Epidermal melanocyte (primary cell): ENCODE data around the gene SLC31A1.
"Not testable (repeated sequence)": the region's sequence is repeated elsewhere in the genome, so short reads cannot be mapped to it uniquely, and the experiment has no call there.

Source experiments
- DNase-seq: peaks from one replicate; pipeline ENCODE4 v3.0.0; 2011; ENCODE audit warnings: low spot score; ENCODE audit not compliant: insufficient read length

Gene SLC31A1

DNA sequence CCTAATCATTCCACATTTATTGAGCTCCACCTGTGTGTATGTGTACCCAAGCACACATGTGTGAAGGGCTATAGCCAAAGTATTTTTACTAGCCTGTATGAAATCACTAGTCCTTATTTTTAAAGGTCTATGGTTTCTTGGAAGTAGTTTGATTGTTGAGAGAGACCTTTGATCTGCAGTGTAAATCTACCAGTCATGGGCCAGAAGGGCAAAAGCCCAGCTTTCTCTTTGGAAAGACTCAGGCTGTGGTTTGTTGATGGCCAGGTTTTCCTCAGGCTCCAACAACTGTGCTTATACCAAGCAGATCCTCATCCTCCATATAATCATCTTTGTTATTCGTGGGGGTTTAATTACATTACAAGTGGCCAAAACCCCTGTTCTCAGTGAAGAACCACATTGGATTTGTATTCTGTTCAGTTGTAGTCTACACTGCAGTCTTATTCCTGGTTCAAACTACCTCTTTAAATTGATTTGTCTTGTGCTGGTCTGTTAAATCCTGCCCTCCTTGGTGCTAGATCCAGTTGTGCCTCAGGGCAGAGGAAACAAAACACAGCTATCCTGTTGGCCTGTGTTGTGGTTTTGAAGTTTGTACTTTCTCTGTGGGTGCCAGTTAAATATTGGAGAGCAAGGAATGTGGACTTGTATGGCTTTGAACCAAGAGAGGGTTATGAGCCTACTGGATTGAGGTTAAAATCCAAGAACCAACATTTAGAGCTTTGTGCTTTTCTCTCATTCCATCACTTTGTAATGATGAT, 40.8 kb downstream of the SLC31A1 start:
- no peak for DNase-seq

DNA sequence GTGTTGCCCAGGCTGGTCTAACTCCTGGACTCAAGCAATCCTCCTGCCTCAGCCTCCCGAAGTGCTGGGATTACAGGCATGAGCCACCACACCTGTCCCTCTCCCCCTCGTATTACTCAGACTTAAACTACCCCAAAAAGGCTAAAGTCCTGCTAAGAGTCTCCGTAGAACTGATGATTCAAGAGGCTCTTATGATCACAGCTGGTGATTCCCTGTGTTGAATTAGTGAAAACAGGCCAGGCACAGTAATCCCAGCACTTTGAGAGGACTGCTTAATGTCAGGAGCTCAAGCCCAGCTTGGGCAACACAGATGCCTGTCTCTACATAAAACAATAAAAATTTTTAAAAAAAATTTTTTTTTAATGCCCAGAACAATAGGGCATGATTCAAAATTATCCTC, 44.8 kb downstream of the SLC31A1 start:
- no peak for DNase-seq

DNA sequence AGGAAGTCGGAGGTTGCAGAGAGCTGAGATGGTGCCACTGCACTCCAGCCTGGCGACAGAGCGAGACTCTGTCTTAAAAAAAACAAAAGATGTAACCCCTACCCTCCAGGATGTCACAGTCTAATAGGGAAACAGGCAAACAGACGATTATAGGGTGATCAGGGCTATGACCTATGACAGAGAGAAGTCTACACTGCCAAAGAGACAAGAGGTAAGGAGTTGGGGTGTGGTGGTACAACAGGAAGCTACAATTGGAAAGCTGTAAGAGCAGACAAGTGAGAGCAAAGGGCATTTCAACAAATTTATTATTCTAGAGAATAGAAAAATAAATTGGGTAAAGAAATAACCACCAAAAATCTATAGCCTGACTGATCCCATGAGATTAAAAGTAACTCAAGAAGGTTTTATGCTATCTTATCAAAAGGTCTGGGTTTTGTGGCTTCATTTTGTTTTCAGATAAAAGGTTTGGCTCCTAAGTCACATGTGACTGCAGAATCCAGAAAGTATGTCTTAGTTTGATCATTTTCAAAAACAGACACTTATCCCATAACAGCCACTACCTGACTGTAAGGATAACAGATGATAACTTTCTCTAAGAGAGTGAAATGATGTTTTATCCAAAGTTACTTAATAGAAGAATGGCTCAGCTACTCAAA, 46.7 kb downstream of the SLC31A1 start:
- DNase-seq = no peak

DNA sequence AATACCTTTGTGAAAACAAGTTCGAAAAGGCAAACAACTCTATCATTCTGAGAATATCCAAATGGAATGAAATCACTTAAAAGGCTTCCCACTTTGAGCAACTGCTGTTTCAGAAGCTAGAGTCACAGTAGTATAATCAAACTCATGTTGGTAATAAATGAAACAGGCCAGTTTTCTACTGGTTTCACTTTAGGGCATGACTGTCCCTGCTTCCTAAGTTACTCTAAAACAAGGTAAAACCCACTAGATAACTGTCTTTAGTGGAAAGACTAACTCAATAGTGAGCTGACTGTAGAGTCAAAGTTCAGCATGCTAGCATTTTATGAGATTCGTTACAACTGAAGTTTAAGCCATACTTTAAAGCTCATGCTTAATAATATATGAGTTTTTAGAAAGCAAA, 48.0 kb downstream of the SLC31A1 start:
- DNase-seq = no peak

DNA sequence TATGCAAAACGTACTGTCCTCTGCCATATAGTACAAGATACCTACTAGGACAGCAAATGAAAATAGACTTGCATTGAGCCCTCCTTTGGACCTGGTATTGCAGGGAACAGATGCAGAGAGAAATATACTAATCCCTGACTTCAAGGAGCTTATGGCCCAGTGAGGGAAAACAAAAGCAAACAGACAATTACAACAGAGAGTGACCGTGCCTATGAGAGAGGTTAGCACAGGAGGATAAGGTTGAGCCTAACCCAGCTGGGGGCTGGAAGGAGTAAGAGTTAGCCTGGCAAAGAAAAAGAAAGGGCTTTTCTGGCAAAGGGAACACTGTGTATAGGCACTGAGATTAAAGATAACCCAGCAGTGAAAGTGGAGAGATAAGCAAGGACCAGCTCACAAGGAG, 48.5 kb downstream of the SLC31A1 start:
- no peak for DNase-seq

DNA sequence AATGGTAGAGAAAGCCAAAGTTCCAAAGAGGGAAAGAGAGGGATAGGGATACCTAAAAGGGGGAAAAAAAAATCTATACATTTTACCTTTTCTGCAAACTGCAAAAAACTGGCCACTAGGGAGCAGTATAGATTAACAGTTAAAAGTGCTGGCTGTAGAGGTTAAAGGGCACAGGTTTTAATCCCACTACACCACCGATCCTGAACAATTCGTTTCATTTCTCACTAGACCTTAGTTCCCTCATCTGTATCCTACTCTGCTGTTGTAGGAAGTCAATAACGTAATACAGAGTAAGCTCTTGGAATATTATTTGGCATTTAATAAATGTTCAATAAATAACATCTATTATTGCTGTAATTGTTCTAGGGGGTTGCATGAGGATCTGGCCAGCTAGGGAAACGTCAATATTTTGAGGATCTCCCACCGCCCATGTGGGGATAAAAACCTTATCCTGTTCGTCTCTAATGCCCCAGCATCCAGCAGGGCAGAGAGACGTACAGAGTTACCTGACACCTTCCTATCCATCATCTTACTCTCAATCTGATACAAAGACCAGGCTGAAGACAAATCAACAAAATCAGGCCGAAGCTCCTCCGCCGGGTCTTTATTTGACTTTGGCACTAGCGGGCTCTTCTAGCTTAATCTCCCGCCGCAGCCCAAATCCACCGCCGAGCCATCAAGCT, 53.3 kb downstream of the SLC31A1 start:
- DNase-seq = peak; percentile 49

DNA sequence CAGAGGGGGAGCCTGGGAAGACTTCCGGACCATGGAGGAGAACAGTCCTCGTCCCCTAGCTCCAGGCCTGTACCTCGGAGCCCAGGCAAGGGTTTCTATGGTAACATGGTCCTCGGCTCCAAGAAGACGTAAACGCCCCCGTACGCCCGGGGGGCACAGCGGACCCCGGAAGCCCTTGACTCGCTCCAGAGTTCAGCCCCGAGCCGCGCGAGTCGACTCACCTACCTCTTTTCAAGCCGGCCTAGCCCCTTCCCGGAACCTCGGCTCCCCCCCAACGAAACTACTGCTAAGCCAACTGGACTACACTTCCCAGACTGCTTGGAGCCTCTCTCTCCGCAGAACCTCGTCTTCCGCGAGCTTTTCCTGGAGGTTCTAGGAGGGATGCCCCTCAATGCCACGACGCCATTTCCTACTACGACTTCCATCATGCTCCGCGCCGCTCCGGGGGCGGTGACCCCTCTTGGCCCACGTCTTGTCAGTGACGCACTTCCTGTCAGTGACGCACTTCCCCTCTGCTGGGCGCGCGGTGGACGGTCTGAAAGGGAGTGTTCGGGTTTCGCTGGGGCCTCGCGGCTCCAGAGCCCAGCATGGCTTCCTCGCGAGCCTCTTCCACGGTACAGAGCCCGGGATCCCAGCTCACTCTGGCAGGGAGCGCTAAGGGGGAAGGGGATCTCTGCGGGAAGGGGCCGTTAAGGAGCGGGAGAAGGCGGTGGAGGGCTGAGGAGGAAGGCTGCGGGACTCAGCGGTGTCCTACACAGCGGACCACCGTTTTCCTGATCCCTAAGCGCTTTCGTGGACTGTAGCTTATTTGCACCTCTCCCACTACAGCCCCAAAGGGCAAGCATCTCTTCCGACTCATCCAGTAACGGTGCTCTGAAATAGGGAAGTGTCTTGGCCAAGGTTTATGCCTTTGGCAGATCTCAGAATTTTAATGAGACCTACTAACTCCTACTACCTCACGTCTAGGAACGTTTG, 54.1 kb downstream of the SLC31A1 start, which contains the start of the genes CDC26 and PRPF4:
Gene CDC26, minus strand, starts transcription at position 416 of the 975 bp plus-strand sequence. CDS start 3,065 bp downstream, outside the sequence.
Gene PRPF4, plus strand, starts transcription at position 502 of the 975 bp plus-strand sequence. Its CDS starts 86 bp downstream, at position 588.
- DNase-seq = peak; percentile 92

DNA sequence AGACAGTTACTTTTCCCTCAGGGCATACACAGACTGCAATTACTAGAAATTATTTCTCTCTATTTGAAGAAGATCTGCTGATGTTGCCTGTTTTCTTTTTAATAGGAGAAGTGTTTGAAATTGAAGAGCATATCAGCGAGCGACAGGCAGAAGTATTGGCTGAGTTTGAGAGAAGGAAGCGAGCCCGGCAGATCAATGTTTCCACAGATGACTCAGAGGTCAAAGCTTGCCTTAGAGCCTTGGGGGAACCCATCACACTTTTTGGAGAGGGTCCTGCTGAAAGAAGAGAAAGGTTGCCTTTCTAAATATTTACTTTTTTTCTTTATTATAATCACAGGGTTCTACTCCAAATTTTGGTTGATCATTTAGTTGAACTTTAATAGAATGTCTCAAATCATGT, 57.5 kb downstream of the SLC31A1 start:
- no peak for DNase-seq

DNA sequence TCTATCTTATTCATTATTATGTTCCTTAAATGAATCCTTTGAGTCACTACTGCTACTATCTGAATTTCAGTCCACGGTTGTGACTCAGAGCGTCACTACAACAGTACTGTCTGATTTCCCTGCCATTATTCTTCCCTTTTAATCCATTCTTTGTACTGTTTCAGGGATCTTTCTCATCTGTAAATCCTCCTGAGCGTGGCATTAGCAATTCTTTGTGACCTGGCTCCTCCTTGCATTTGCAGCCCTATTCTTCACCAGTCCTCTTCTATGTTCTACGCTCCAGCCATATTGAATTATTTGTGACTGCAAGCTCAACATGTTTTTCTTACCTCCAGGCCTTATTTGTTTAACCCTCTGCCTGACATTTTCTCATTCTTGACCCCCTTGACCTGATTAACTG, 60.0 kb downstream of the SLC31A1 start:
- DNase-seq = no peak

DNA sequence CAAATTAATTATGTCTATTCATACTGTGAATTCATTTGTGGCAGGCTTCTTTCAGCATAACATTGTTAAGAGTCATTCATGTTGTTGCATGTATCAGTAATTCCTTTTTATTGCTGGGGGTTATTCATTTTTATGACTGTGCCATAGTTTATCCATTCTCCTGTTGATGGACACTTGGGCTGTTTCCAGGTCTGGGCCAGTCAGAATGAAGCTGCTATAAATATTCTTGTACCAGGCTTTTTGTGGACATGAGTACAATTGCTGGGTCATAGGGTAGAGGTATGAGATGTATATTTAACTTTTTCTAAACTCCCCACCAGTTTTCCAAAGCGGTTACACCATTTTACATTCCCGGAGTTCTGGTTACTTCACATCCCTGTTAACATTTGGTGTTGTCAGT, 67.7 kb downstream of the SLC31A1 start:
- DNase-seq = no peak

DNA sequence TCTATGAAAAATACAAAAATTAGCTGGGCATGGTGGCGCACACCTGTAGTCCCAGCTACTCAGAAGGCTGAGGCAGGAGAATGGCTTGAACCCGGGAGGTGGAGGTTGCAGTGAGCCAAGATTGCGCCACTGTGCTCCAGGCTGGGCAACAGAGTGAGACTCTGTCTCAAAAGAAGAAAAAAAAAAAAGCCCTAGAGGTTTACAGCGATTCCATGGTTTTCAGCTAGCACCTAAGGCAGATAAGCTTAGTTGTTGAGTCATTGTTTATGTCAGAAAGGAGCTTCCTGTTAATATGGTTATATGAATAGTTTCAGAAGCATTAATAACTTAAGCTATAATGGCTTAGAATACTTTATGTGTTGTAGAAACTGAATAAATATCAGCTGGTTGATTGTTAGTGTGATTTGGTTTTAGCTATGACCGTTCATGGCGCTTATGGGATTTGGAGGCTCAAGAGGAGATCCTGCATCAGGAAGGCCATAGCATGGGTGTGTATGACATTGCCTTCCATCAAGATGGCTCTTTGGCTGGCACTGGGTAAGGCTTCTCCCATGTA, 68.8 kb downstream of the SLC31A1 start:
- no peak for DNase-seq

DNA sequence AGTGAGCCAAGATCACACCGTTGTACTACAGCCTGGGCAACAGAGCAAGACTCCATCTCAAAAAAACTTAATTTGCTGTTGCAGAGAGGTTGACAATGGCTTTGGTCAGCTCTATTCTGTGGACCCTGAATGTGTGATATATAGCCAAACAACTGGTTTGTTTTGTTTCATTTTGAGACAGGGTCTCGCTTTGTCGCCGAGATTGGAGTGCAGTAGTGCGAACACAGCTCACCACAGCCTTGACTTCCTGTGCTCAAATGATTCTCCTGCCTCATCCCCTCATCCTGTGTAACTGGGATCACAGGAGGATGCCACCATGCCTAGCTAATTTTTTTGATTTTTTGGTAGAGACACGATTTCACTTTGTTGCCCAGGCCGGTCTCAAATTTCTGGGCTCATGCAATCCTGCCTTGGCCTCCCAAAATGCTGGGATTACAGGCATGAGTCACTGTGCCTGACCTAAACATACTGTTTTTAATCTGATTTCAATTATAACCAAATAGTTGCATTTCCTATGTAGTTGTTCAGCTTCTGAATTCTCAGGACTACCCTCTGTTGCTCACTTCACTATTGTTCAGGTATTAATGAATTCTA, 72.0 kb downstream of the SLC31A1 start:
- no peak for DNase-seq

DNA sequence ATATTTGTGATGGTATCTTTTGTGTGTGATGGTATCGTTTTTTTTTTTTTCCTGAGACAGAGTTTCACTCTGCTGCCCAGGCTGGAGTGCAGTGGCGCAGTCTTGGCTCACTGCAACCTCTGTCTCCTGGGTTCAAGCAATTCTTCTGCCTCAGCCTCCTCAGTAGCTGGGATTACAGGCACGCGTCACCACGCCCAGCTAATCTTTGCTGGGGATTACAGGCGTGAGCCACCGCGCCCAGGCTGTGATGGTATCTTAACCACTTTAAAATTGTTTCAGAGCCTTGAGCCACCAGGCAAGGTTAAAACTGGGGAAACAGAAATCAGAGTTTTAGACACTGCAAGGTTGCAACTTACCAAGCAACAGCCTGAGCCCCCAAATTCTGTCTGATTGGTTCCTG, 74.9 kb downstream of the SLC31A1 start:
- DNase-seq = not testable (repeated sequence)

DNA sequence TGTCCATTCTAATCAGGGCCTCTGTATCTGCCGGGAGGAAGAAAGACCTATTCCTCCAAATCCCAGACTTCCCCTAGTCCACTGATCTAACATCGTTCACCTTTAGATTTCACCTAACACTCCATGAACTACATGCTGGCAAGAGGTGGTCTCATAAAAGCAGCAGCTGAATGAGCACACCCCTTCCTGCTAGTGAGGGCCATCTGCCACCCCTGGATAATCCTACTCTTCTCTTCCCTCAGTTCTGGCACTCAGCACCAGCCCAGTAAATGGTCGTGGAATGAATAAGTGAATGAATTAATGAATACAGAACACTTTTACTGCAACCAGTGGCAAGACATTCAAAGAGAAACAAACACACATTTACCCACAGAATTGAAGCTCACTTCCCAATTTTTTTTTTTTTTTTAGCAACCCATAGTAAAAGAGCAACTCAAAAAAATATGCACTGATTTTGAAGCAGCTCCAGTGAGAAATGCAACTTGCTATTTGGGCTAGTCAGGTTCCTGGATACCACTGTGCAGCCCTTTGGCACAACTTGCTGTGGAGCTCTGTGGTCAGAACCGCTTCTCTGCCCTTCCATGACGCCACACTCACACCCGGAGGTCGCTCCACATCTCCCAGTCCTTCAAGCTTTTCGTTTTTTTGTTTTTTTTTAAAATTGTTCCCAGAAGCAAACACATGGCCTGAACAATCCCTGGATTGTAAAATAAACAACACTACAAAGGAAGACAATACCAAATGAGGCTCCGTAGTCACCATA, 75.6 kb downstream of the SLC31A1 start:
- no peak for DNase-seq

DNA sequence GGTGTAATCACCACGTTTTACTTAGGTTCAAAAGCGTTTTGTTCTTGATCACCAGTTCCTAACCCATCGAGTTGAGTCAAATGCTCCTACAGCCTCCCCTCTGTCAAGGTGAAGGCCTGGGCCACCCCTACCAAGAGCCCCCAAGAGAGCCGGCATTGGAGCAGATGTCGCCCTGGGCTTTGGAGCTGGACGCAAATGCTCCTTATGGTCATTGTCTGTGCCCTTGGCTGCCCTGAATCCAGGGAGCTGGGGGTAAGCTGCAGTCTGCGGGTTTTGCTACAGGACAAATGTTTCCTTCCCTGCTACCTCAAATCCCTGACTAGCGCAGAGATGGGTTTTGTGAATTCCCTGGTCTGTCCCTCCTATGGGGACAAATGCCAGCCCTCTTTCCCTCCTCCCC, 77.0 kb downstream of the SLC31A1 start:
- DNase-seq = no peak

DNA sequence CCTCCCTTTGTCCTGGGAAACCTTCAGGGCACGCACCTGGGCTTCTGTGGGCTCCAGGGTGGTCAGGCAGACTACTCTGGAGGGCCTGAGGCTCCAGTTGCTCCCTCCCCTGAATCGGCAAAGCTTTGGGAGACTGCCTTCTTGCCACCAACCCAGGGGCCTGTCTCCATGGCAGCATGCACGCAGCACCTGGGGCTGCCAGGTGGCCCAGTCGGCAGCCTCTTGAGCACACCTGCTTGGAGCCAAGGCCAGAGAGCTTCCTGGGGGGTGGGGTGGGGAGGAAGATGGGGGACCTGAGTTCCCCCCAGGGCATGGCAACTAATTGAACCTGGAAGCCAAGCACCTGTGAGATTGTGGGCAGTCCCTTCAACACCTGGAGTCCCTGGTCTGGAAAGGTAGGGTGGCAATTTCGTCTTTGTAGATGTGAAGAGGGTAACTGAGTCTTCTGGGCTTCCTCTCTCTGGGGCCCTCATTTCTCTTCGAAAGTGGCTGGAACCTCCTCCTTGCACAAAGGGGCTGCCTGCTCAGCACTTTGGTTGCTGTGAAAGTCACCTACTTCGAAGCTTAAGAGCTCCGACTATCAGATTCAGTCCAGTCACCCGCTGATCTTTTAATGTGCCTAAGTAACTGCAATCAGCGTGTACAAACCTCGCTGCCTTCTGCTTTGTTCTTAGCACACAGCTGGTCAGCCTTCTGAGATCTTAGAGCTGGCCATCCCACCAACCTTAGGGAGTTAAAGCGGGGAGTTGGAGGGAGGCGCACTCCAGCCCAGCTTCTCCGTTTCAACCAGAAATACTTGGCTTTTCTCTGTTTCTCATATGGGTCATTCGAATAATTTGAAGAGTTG, 77.8 kb downstream of the SLC31A1 start:
- DNase-seq = no peak

DNA sequence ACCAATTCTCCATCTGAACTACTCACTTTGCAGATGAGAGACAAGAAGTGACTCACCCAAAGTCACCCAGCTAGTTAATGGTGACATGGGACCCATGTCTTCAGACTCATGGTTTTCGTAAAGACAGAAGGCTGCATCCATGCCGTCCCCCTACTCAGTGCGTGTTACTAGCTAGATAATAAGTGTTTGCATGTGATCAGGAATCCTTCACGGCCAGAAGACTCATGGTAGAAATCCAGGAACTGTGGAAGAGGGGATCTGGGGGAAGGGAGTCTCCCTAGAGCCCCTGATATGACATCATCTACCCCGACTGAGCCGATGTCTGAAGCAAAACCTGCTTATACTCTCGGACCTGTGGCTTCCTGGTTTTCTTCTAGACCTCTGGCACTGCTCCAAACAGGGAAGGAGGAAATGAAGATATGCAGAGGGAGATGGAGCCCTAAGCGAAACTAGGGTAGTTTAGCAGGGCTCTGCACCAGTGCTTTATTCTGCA, 78.5 kb downstream of the SLC31A1 start:
- no peak for DNase-seq

DNA sequence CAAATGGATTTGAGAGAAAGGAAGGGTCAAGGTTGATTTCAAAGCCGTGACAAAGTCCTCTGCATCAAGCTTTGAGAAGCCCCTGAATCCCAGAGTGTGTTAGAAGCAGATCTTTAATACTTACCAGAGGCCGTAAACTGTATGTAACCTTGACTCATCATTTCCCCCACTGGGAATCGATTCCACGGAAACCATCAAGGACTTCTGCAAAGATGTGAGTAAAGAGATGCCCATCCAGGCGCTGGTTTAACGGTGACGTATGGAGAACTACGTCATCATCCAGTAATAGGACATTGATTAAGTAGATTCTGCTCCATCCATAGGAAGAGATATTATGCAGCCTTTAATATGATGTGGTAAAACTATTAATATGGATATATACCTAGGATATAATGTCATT, 80.2 kb downstream of the SLC31A1 start:
- no peak for DNase-seq
